T47D (cell line): ENCODE results near the gene NCKAP5L.
"Not testable (repeated sequence)": the region's sequence is repeated elsewhere in the genome, so short reads cannot be mapped to it uniquely, and the experiment has no call there.

ENCODE experiments used
- DNase-seq, 2 experiments: peaks; one replicate each; pipeline versions ENCODE4 v3.0.0 to v3.0.0-alpha.2; 2011 to 2012; ENCODE audit warnings: low read depth in 1 of 2, low spot score in 1 of 2
- JUND ChIP-seq: IDR thresholded peaks from 2 replicates; pipeline ENCODE4 v1.6.1; 2012; ENCODE audit warnings: low read depth
- in situ Hi-C: cut with HindIII; loops from 2 replicates; pipeline ENCODE4 v1.10.0; 2016; ENCODE audit warnings: low sequenced_read_pairs, low pct_unique_long_range_greater_than_20kb

NCKAP5L gene, protein sequence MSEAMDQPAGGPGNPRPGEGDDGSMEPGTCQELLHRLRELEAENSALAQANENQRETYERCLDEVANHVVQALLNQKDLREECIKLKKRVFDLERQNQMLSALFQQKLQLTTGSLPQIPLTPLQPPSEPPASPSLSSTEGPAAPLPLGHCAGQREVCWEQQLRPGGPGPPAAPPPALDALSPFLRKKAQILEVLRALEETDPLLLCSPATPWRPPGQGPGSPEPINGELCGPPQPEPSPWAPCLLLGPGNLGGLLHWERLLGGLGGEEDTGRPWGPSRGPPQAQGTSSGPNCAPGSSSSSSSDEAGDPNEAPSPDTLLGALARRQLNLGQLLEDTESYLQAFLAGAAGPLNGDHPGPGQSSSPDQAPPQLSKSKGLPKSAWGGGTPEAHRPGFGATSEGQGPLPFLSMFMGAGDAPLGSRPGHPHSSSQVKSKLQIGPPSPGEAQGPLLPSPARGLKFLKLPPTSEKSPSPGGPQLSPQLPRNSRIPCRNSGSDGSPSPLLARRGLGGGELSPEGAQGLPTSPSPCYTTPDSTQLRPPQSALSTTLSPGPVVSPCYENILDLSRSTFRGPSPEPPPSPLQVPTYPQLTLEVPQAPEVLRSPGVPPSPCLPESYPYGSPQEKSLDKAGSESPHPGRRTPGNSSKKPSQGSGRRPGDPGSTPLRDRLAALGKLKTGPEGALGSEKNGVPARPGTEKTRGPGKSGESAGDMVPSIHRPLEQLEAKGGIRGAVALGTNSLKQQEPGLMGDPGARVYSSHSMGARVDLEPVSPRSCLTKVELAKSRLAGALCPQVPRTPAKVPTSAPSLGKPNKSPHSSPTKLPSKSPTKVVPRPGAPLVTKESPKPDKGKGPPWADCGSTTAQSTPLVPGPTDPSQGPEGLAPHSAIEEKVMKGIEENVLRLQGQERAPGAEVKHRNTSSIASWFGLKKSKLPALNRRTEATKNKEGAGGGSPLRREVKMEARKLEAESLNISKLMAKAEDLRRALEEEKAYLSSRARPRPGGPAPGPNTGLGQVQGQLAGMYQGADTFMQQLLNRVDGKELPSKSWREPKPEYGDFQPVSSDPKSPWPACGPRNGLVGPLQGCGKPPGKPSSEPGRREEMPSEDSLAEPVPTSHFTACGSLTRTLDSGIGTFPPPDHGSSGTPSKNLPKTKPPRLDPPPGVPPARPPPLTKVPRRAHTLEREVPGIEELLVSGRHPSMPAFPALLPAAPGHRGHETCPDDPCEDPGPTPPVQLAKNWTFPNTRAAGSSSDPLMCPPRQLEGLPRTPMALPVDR (N-terminal part only)

DNA sequence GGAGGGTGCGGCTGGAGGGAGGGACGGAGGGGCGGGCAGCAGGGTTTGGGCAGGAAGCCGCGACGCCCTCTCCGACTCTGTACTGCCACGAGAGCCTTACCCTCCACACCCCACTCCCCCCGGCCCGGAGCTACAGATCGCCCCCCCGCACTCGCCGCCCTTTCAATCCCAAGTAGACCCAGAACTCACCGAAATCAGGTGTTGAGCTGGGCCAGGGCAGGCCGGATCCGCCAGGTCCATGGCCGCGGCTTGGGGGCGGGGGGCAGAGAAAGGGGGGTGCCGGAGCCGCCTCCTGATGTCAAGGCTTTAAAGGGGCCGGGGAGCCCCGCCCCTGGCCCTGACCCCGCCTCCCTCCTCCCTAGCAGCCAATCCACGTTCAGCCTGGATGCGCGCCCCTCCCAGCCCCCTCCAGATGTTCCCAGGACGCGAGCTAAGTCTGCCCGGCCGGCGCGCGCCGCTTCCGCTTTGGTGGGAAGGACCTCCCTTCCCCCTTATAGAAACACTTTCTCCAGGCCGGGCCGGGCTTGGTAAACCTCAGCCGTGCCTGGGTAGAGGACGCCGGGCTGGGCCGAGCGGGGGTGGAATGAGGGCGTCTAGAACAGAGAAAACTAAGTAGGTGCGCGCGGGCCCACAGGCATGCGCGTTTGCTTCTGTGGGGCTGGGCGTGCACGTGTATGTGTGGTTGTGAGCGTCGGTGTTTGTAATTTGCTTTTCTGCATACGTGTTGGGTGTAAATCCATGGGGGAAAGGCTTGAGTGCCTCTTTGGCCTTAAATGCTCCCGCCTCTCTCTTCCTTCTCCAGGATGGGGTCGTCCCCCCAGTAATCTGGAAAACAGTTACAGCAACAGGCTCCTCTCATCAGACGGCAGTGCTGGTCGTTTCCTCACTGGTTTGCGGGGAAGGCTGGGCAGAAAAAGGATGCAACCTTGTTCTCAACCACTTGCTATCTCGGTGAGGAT lies at the start of gene NCKAP5L:
NCKAP5L (minus strand) TSS at position 281 of the 959 bp plus-strand sequence. CDS start 24,369 bp downstream, outside the sequence.
- peak; percentile 94 to 97 for DNase-seq
- TF ChIP-seq JUND = no peak
- in situ Hi-C loops = no loop called here

DNA sequence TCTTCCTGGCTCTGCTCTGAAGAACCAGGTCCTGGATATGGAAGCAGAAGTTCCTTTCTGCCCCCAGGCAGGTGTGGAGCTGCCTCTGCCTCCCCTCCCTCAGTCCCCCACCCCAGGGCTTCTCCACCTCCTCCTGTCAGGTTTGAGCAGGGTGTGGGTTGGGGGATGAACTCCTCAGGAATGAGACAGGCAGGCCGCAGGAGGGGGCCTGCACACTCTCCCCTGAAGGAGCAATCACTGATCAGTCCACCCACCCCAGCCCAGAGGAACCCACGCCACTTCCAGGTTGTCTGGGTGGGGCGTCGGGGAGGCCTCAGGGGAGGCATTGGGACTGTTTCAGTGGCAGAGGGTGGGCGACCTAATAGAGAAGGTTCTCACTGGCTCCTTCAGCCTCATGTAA lies 48.9 kb upstream of the NCKAP5L start:
- no peak for TF ChIP-seq JUND
- in situ Hi-C loops = no loop called here
- no peak for DNase-seq

DNA sequence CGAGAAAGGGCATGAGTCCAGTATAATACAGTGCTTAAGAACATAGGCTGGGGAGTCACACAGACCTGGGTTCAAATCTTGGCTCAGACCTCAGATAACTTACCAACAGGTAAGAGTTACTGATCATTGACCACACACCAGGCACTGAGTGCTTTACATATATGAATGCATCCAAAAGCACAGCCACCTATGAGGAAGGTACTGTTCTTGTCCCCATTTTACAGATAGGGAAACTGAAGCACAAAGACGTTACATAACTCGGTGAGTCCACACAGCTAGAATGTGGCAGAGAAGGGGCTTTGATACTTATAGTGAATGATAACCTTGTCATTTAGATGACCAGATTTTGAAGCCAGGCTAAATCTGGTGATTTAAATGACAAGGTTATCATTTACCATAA lies 47.9 kb upstream of the NCKAP5L start:
- no peak for DNase-seq
- in situ Hi-C loops = no loop called here
- no peak for TF ChIP-seq JUND

DNA sequence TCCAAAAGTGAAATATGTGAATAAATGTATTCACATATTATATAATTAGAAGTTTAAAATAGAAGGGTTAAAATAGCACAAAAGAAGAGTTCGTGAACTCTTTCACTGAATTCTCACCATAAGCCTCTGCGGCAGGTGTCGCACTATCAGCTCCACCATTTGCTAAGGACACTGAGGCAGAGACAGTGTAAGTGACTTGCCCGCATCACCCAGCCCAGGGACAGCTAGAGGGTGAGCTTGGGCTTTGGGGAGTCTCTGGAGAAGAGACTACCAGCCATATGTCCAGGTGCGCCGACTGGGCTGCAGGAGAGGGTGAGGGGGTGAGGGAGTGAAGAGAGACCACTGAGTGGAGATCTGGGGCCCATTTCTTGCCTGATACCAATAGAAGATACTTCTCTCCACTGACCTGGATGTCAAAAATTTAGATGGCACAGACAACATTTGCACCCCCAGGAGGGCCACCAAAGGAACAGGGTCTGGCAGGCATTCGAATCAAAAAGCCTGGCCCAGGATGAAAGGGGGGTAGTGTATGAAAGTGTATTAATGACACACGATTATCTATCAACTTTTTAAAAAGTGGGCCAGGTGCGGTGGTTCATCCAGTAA lies 47.0 kb upstream of the NCKAP5L start:
- no peak for DNase-seq
- TF ChIP-seq JUND = no peak
- in situ Hi-C loops = no loop called here

DNA sequence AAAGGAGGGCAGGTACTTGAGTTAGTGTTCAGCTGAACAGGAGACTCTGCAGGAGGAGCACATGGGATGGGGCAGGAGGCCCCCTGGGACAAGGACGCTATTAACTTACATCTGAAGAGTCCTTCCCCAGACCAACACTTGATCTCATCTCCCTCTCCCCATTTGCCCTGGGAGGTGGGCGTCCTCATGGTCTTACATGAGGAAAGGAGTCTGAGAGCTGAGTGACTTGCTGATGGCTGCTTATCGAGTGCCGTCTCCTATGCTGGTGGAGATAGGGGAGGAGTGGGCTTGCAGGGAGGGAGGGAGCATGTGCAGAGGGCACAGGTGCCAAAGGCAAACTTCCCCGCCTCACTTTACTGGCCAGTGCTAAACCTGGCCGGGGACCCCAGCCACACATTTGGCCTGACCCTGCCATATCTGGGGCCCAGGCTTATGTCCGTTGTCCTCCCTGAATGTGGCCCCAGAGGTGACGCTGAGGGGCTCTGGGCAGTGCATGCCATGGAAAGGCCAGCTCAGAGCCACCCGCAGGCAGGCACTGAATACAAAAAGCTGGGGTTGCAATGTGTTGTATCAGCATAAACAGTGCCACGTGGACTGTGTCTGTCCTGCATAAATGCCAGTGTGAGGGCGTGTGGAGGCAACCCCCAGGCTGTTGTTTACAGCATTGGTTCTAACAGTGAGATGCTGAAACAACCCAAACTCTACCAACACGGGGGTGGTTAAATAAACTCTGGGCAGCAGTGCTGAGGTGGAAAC lies 46.1 kb upstream of the NCKAP5L start:
- in situ Hi-C loops = no loop called here
- TF ChIP-seq JUND = no peak
- DNase-seq = no peak

DNA sequence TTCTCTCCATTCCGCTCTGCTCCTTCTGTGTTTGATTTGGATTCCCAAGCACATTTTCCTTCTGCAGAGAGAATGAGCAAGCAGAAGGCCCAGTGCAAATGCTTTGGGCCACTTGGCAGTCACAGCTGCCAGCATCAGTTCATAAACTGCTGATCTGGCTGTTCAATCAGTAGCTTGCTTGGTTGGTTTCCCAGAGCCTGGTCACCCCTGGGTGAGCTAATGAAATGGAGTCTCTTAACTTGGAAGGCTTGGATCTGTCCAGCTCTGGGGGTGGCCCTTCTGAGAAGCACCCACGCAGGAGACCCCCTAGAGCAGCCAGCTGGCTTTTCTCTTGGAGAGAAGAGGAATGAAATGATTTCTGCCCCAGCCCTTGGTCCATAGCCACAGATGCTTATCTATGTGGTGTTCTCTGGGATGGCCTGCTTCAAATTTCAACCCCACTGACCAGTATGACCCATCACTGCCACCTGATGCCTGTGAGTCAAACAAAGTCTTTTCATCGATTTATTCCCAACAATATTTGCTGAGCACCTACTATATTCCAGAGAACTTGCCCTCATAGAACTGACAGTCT lies 45.2 kb upstream of the NCKAP5L start:
- in situ Hi-C loops = no loop called here
- DNase-seq = peak in 1 of 2 experiments; percentile 60
- no peak for TF ChIP-seq JUND

DNA sequence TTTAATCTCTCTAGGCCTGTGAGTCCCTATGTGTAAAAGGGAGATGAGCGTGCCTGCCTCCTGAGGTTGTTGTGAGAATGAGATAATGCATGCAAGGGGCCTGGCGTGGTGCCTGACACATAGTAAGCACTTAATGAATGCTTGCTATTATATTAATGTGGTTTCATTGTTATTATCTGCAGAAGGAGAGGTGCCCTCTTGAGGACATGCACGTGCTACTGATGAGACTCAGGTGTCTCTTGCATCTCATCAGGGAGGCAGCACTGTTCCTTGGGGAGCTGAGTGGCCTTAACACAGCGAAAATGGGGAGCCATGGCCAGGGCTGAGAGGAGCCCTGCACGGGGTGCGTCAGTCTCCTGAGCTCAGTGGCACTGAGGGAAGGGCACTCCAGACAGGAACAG lies 44.6 kb upstream of the NCKAP5L start:
- in situ Hi-C loops = no loop called here
- no peak for DNase-seq
- TF ChIP-seq JUND = no peak

DNA sequence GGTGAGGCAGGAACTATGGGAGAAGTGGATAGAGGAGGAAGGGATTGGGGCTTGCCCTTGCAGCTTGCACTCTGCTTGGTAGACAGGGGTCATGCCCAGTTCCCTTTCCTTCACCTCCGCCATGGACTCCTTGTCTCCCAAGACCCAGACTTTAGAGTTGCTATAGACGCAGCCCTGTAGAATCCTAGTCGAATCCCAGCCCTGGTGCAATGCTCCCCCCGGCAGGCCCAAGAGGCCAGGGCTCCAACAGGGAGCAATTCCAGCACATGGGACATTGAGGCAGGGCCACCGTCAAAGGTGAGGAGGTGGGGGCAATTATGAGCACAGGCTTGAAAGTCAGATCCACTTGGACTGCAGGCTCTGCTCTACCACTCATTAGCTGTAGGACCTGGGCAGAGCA lies 44.2 kb upstream of the NCKAP5L start:
- in situ Hi-C loops = no loop called here
- no peak for DNase-seq
- no peak for TF ChIP-seq JUND

DNA sequence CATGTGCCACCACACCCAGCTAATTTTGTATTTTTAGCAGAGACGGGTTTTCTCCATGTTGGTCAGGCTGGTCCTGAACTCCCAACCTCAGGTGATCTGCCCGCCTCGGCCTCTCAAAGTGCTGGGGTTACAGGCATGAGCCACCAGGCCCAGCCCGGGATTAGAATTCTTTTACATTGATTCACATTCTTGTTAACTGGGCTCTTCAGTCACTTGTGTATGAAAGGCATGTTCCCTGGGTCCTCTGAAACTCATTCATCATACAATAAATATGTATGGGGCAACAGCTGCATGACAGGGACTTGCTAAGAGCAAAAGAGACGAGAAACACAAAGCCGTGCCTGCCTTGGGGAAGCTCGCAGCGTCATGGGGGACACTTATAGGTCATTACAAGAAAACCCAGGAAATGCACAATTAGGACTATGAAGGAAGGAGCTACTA lies 43.6 kb upstream of the NCKAP5L start:
- in situ Hi-C loops, DNase-seq: not testable (repeated sequence)

DNA sequence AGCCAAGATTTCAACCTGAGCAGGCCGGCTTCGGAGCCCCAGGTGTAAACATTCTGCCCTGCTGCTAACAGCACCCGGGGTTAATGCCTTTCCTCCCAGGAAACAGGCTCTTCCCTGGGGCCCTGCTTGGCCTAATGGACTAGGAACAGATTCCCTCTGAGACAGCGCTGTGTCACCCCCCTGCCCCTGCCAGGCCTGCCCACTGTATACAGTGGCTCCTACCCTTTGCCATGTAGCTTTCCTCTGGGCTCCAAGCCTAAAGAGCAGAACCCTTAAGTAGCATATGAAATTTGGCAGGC lies 43.0 kb upstream of the NCKAP5L start:
- TF ChIP-seq JUND = no peak
- DNase-seq = no peak
- in situ Hi-C loops = no loop called here
